HUES64 (cell line): Measurements from ENCODE around the gene IL3RA.

Experiments used
- H3K27ac ChIP-seq: 2 replicates; pipeline ENCODE4 v1.7.0; 2013; ENCODE audit warnings: low read depth, low read length, inconsistent platforms
- H3K27me3 ChIP-seq: 2 replicates; pipeline ENCODE4 v1.6.1; 2013; ENCODE audit warnings: mild to moderate bottlenecking, low read length; ENCODE audit not compliant: insufficient read depth
- H3K36me3 ChIP-seq: 2 replicates; pipeline ENCODE4 v1.6.1; 2013; ENCODE audit warnings: mild to moderate bottlenecking, low read length; ENCODE audit not compliant: insufficient read depth
- H3K4me1 ChIP-seq: 2 replicates; pipeline ENCODE4 v1.6.1; 2013; ENCODE audit warnings: mild to moderate bottlenecking, low read length, moderate library complexity; ENCODE audit not compliant: insufficient read depth
- H3K4me3 ChIP-seq: 2 replicates; pipeline ENCODE4 v1.5.1; 2013; ENCODE audit warnings: mild to moderate bottlenecking, low read length, moderate library complexity
- H3K9ac ChIP-seq: 2 replicates; pipeline ENCODE4 v1.6.1; 2013; ENCODE audit warnings: mild to moderate bottlenecking, low read depth, low read length
- H3K9me3 ChIP-seq: 2 replicates; pipeline ENCODE4 v1.6.1; 2013; ENCODE audit warnings: low read depth, low read length; ENCODE audit not compliant: insufficient read depth
- WGBS: fragments of 150-250, 120-280 bp; methylation state at CpG from one replicate; pipeline ENCODE4 v1.1.7; 2013; ENCODE audit warnings: missing lambda C conversion rate; 5-methylcytosine and 5-hydroxymethylcytosine counted together

IL3RA gene

DNA sequence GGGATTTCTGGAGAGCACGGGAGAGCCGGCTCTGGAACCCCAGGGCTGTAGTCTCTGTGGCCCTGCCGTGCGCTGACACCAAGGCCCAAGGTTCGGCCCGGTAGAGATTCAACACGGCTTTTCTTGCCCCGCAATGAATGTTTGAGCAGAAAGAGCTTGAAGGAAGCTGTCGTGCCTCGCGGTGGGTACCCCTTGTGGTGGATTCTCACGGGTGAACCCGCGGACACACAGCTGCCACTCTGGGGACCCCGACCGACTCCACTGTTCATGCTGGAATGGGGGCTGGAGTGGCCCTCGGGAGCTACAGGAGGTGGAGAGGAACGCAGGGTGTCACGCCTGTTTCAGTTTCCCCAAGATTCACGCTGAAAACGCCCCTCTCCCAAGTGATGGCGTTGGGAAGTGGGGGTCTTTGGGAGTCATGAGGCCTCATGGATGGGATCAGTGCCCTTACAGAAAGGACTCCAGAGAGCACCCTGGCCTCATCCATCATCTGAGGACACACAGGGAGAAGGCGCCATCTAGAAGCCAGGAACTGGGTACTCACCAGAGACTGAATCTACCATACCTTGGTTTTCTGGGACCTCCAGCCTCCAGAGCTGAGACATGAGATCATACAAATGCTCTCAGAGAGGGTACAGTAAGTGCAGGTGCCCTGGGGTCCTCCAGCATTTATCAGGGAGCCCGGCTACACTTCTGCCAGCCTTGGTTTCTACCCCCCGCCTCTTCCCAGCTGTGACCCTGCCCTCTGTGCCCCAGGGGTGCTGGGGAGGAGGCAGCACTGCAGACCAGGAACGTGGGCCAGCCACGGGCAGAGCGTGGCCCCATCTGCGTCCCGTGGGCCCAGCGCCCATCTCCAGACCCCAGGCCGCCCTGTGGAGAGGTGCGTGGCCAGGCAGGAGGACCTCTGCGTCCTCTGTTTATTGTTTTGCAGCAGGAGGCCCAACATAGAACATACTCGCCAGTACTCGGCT, 49.0 kb downstream of the IL3RA start:
- no peak overlapping the region for H3K27ac ChIP-seq
- no peak overlapping the region for H3K9ac ChIP-seq

DNA sequence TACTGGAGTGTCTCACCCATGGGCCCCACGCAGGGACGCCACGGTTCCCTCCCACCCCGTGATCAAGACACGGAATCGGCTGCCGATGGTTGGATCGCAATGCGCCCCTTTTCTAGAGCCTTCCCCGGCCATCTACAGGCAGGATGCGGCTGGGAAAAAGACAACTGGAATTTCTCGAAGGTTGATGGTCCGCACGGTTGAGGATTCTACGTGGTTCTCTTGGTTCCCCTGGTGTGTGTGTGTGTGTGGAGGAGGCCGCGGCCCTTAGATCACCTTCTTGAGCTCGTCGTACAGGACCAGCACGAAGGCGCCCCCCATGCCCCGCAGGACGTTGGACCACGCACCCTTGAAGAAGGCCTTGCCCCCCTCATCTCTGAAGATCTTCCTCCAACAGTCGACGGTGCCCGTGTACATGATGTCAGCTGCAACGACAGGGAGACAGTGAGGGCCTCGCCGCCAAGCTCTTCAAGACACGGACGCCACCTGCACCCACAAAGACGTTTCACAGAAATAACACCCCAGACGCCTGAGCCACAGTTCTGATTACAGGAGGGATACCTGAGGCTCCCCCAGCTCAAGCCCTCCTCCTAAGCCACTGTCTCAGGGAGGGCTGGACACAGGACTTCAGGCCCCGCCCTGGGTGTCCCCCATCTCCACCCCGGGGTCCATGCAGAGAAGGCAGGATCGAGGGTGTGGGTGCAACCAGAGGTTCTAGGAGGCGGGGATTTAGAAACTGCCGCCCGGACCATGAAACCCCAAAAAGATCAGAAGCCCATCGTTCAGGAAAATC, 49.9 kb downstream of the IL3RA start:
- H3K27ac ChIP-seq: no peak overlapping the region
- H3K36me3 ChIP-seq: peaks cover 81% of the 10 kb centered on the region
- no peaks in the 10 kb centered on the region for H3K27me3 ChIP-seq
- no peak overlapping the region for H3K9ac ChIP-seq
- no peak overlapping the region for H3K4me3 ChIP-seq
- WGBS: 97% methylated on average over 41 of the region's 41 CpGs
- no peaks in the 10 kb centered on the region for H3K4me1 ChIP-seq
- no peaks in the 10 kb centered on the region for H3K9me3 ChIP-seq

More for the DNA sequence above, 49.0 kb downstream of the IL3RA start:
- H3K36me3 ChIP-seq: peaks cover 73% of the 10 kb centered on the region
- no peak overlapping the region for H3K4me3 ChIP-seq
- H3K9me3 ChIP-seq: no peaks in the 10 kb centered on the region
- no peaks in the 10 kb centered on the region for H3K27me3 ChIP-seq
- WGBS: 97% methylated on average over 36 of the region's 36 CpGs
- H3K4me1 ChIP-seq: no peaks in the 10 kb centered on the region

DNA sequence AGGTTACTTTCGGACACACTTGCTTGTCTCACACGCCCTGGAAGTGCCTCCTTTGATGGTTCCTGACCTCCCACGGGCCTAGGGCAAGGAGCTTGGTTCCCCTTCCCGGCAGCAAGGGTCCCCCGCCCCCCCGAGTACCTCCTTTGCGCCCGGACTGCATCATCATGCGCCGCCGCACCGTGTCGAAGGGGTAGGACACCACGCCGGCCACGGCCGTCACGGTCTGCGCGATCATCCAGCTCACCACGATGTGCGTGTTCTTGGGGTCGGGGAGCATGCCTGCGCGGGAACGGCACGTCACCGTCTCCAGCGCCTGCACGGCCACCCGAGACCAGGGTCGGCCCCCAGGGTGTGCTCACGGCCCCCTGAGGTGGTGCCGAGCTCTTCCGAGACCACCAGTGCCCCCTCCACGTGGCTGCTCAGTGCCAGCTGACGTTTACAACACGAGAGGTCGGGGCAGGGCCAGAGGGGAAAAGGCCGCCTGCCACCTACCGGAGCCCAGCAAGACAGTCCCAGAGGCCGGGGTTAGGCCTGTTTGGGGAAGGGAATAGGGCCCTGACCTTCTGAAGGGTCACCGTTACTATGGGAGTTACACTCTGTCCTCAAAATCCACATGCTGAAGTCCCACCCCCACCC, 50.7 kb downstream of the IL3RA start:
- Histone ChIP-seq H3K36me3 (peaks cover 81% of the 10 kb centered on the region), H3K27me3 (no peaks in the 10 kb centered on the region), H3K4me3 (no peak overlapping the region), H3K9ac (no peak overlapping the region), H3K9me3 (no peaks in the 10 kb centered on the region), H3K4me1 (no peaks in the 10 kb centered on the region), H3K27ac (no peak overlapping the region)
- WGBS: 95% methylated on average over 43 of the region's 43 CpGs

DNA sequence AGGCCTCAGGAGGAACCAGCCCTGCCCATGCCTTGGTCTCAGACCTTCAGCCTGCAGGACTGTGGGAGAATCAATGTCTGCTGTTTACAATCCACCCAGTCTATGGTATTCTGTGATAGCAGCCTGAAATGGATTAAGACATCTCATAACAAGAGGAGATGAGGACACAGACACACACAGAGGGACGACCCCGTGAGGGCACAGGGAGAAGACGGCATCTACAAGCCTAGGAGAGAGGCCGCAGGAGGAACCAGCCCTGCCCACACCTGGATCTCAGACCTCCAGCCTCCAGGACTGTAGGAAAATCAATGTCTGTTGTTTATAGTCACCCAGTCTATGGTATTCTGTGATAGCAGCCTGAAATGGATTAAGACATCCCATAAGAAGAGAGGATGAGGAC, 52.1 kb downstream of the IL3RA start:
- 0 out of 2 replicates have a peak overlapping the region, but pooled peaks have one; percentile 24 for H3K9ac ChIP-seq

DNA sequence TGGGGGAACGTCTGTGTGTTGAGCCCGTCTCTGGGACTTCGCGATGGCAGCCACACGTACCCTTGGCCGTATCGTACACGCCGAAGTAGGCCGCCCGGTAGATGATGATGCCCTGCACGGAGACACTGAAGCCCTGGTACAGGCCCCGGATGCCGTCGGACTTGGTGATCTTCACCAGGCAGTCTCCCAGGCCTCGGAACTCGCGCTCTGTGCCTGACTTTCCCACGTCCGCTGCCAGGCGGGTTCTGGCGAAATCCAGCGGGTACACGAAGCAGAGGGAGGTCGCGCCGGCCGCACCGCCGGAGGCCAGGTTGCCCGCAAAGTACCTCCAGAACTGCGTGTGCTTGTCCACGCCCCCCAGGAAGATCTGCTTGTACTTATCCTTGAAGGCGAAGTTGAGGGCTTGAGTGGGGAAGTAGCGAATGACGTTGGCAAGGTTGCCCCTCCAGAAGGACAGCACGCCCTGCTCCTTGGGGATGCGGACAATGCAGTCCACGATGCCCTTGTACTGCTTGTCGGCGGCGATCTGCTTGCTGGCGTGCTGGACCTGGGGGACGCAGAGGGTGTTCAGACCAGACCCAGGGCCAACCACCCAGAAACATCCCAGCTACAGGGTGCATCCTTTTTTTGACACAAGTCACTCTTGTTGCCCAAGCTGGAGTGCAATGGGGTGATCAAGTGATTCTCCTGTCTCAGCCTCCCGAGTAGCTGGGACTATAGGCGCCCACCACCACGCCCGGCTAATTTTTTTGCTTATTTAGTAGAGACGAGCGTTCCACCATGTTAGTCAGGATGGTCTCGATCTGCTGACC, 52.8 kb downstream of the IL3RA start:
- 96% methylated on average over 51 of the region's 51 CpGs for WGBS
- Histone ChIP-seq H3K9me3 (no peaks in the 10 kb centered on the region), H3K9ac (peak overlapping the region; percentile 34; the same call in 1 of the 2 replicates), H3K36me3 (peaks cover 69% of the 10 kb centered on the region), H3K4me3 (no peak overlapping the region), H3K4me1 (no peaks in the 10 kb centered on the region), H3K27me3 (no peaks in the 10 kb centered on the region), H3K27ac (0 out of 2 replicates have a peak overlapping the region, but pooled peaks have one; percentile 30)

More for the DNA sequence above, 52.1 kb downstream of the IL3RA start:
- Histone ChIP-seq H3K4me3 (no peak overlapping the region), H3K27me3 (no peaks in the 10 kb centered on the region), H3K4me1 (no peaks in the 10 kb centered on the region), H3K36me3 (peaks cover 75% of the 10 kb centered on the region), H3K9me3 (no peaks in the 10 kb centered on the region), H3K27ac (no peak overlapping the region)
- 92% methylated on average over 4 of the region's 4 CpGs for WGBS

DNA sequence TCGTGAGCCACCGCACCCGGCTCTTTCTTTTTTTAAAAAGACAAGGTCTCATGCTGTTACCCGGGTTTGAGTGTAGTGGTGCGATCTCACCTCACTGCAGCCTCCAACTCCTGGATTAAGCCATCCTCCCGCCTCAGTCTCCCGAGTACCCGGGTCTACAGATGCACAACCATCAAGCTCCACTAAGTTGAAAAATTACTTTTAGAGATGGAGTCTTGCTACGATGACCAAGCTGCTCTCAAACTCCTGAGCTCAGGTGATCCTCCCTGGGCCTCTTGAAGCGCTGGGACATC, 53.4 kb downstream of the IL3RA start:
- Histone ChIP-seq H3K36me3 (peaks cover 64% of the 10 kb centered on the region), H3K9me3 (no peaks in the 10 kb centered on the region), H3K4me3 (no peak overlapping the region; the same call in 1 of the 2 replicates), H3K9ac (peak overlapping the region; percentile 34; the same call in 1 of the 2 replicates), H3K27me3 (no peaks in the 10 kb centered on the region), H3K4me1 (no peaks in the 10 kb centered on the region), H3K27ac (no peak overlapping the region)
- WGBS: 97% methylated on average over 10 of the region's 10 CpGs

DNA sequence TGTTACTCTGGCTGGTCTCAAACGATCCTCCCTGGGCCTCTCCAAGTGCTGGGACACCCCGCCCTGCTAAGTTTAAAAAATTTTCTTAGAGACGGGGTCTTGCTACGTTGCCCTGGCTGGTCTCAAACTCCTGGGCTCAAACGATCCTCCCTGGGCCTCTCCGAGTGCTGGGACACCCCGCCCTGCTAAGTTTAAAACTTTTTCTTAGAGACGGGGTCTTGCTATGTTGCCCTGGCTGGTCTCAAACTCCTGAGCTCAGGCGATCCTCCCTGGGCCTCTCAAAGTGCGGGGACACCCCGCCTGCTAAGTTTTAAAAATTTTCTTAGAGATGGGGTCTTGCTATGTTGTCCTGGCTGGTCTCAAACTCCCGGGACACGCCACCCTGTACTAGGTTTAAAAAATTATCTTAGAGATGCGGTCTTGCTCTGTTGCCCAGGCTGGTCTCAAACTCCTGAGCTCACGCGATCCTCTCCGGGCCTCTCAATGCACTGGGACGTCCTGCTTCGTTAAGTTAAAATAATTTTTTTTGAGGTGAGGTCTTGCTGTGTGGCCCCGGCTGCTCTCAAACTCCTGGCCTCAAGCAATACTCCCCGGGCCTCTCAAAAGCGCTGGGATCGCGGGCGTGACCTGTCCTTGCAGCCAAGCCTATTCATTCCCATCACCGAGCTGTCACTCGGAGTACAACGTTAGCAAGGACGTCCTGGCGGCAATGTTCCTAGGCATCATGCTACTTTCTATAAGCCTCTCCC, 54.2 kb downstream of the IL3RA start:
- WGBS: 55% methylated on average over 30 of the region's 30 CpGs
- H3K27ac ChIP-seq: peak overlapping the region; percentile 100
- H3K27me3 ChIP-seq: no peaks in the 10 kb centered on the region
- no peaks in the 10 kb centered on the region for H3K9me3 ChIP-seq
- peak overlapping the region; percentile 100 for H3K9ac ChIP-seq
- H3K4me3 ChIP-seq: peak overlapping the region; percentile 96
- no peaks in the 10 kb centered on the region for H3K4me1 ChIP-seq
- H3K36me3 ChIP-seq: peaks cover 58% of the 10 kb centered on the region

DNA sequence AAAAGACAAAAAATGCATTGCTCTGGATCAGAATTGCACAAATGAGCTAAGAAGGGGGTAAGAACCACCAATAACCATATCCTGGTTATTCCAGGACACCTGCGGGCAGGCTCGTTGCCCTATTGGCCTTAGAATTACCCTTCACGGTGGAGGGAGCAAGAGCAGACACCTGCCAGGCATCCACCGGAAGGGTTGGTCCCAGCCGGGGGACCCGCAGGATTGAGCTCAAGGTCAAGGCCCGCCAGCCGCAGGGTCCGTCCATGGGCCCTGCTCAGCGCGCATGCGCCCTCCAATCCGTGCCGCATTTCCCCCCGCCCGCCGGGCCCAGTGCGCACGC, 54.8 kb downstream of the IL3RA start:
- Histone ChIP-seq H3K27me3 (no peaks in the 10 kb centered on the region), H3K4me1 (no peaks in the 10 kb centered on the region), H3K27ac (peak overlapping the region; percentile 100), H3K9ac (peak overlapping the region; percentile 100), H3K4me3 (peak overlapping the region; percentile 96), H3K36me3 (peaks cover 58% of the 10 kb centered on the region), H3K9me3 (no peaks in the 10 kb centered on the region)
- under 1% methylated on average over 19 of the region's 19 CpGs for WGBS

DNA sequence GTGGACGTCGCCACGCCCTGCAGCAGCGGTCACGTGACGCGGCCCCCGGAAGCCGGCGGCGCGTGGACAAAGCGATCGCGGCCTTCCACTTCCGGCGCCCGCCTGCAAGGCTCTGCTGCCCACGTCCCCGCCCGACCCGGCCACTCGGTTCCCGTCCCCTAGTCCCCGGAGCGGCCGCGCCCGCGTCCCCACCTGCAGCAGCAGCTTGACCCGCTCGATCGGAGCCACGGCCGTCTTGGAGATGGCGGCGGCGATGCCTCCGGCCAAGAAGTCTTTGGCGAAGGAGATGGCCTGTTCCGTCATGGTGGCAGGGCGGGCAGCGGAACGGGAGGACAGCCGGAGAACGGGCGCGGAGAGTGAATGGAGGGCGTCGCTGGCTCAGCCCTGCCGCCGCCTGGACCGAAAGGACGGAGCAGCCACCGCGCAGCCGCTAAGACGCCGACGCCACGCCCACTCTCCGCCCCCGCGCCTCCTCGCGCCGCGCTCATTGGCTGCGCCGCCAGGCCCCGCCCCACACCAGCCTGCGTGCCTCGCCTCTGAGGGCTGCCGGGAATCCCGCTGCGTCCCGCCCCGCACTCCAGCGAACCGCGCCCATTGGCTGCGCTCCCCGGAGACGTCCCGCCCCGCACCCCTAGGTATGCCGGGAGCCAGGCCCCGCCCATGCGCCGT, 55.3 kb downstream of the IL3RA start, which contains the start of gene SLC25A6:
TSS of gene SLC25A6 (minus strand) at position 407 of the 669 bp plus-strand sequence. CDS start at position 303, 104 bp downstream.
- H3K36me3 ChIP-seq: peaks cover 58% of the 10 kb centered on the region
- H3K4me3 ChIP-seq: peak within 1 kb of the TSS; percentile 96
- WGBS: under 1% methylated on average over 90 of the region's 90 CpGs

More for the DNA sequence above, 55.3 kb downstream of the IL3RA start, which contains the start of gene SLC25A6:
- no peaks in the 10 kb centered on the region for H3K9me3 ChIP-seq
- H3K27ac ChIP-seq: peak within 1 kb of the TSS; percentile 100
- H3K27me3 ChIP-seq: no peaks in the 10 kb centered on the region
- no peaks in the 10 kb centered on the region for H3K4me1 ChIP-seq
- H3K9ac ChIP-seq: peak within 1 kb of the TSS; percentile 100
